HCEC 1CT (cell line): ENCODE data around the gene ASTN2.

Experiments
- DNase-seq: peaks from one replicate; pipeline ENCODE4 v3.0.0-alpha.2; 2017

Gene ASTN2

GRCh38 chr9:116641292-116642059, 773.4 kb downstream of the ASTN2 start:
- DNase-seq = no peak

GRCh38 chr9:116639251-116639741, 775.6 kb downstream of the ASTN2 start:
- peak; percentile 53 for DNase-seq

GRCh38 chr9:116635908-116636307, 778.9 kb downstream of the ASTN2 start:
- DNase-seq = no peak

GRCh38 chr9:116632990-116633838, 781.6 kb downstream of the ASTN2 start:
- peak; percentile 71 for DNase-seq

- no peak for DNase-seq
Observed at GRCh38 chr9:116629634-116630033, 785.2 kb downstream of the ASTN2 start.

DNA sequence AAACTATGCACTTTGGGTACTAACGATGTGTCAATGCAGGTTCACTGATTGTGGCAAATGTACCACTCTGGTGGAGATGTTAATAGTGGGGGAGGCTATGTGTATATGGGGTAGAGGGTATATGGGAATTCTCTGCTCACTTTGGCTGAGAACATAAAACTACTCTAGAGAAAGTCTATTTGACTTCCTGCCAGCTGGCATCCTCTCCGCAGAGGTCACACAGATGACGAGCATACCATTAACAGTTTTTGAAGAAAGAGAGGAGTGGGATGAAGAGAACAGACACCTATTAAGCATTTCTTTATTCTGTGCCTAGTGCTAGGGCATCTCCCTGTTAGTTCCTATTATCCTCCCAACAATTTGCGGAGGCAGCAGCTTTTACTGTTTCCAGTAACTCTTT, 786.1 kb downstream of the ASTN2 start:
- no peak for DNase-seq

DNA sequence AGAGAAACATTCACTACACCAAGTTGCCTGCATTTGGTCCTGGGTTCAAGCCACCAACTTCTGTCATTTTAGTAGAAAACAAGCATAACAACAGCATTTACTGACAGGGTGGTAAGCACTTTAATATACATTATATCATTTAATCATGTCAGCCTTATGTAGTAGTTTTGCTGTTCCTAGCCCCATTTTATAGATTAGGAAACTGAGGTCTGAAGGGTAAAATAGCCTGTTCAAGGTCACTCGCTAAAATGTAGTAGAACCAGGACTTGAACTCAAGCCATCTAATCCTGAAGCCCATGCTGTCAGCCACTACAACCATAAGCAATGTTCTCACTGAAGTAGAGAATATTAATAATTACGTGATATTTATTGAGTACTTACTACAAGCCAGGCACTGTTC, 787.4 kb downstream of the ASTN2 start:
- DNase-seq = no peak

GRCh38 chr9:116626762-116627161, 788.1 kb downstream of the ASTN2 start:
- DNase-seq = no peak

DNA sequence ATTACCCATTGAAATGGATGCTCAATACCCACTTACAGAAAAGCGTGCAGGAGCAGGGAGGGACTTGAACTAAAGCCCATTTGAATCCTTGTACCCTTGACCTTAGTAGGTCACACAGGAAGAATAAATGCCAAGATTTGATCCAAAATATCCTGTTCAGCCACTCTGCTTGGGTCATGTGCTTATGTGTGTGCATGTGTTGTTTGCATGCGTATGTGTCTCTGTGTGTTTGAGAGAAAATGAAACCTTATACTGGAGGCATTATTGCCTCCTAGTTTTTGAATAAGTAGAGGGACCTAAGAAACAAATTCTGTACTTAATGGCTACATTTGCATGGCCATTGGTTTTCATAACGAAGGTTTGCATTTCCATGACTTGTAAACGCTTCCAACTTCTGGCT, 791.1 kb downstream of the ASTN2 start:
- DNase-seq = no peak

DNA sequence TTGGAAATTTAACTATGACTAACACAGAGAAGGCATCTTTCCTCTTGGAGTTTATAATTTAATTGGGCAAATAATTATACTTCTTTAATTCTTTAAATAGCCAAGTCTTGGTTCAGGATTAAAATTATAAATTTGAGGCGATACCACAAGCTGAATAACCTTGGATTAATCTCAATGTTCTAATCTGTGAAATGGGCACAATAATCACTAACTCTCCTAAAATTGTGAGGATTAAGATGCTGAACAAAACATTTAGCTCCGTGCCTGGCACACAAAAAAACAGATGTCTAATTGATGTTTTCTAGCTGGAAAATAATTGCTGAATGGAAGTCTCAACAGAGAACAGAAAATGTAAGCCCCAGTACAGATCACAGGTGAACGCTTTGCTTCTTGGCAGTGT, 797.5 kb downstream of the ASTN2 start:
- no peak for DNase-seq

GRCh38 chr9:116616304-116616914, 798.4 kb downstream of the ASTN2 start:
- DNase-seq = no peak

- DNase-seq = no peak
Observed at GRCh38 chr9:116608064-116608463, 806.8 kb downstream of the ASTN2 start.

GRCh38 chr9:116605904-116606341, 808.9 kb downstream of the ASTN2 start:
- no peak for DNase-seq

GRCh38 chr9:116605060-116605459, 809.8 kb downstream of the ASTN2 start:
- DNase-seq = no peak

DNA sequence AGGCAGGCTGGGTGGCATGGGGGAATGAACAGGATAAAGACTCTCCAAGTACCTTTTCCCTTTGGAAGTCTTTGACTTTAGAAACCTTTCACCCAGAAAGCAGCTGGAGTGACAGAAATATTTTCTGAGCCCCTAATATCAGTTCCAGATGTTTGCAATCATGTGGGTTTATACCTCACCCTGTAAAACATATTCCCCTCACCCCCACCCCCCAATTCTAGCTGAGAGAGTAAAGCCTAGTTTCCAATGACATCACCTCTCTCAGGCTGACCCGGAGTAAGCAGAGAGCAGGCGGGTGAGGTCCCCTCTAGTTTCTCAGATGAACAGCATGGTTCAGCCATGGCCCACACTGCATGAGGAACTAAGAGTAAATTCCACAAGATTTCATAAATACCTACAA, 810.6 kb downstream of the ASTN2 start:
- no peak for DNase-seq

DNA sequence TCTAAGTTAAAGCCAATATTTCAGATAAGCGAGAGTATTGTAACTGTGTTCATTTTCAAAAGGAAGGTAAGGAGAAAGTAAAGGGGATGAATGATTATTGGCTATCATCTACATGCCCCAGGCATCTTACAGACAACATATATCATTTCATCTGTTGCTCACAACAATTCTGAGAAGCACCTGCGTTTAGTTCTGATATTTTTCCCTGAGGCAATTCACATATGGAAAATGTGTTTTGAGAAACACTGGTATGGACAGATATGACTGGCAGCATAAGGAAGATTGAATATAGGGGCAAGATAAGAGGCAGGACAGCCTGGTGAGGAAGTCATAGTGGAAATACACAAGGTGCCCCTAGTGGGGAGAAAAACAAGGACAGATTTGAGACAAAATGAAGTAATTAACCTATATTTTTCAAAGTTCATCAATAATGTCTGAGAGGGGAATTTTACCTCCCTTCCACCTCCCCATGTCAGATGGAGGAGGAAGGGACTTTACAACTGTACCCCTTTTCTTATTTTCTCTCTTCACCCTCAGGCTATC, 815.4 kb downstream of the ASTN2 start:
- no peak for DNase-seq

- no peak for DNase-seq
Observed at GRCh38 chr9:116596646-116597045, 818.2 kb downstream of the ASTN2 start.

DNA sequence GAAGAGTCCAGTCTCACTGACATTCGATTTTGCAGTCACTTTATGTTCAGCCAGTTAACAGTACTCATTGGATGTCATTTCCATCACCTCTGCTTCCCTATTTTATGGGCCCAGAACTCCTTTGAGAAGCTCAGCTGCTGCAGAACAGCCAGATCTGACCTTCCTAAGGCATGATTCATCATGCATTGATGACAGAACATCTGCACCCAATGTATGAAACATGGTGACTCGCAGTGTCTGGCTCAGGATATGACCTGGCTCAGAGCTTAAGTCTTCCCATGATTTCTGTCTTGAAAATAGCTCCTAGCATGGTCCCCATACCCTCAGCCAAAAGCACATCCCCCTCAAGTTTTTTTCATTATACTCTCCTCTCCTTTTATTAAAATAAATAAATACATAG, 820.3 kb downstream of the ASTN2 start:
- peak; percentile 90 for DNase-seq

GRCh38 chr9:116592970-116593369, 821.9 kb downstream of the ASTN2 start:
- peak; percentile 17 for DNase-seq

DNA sequence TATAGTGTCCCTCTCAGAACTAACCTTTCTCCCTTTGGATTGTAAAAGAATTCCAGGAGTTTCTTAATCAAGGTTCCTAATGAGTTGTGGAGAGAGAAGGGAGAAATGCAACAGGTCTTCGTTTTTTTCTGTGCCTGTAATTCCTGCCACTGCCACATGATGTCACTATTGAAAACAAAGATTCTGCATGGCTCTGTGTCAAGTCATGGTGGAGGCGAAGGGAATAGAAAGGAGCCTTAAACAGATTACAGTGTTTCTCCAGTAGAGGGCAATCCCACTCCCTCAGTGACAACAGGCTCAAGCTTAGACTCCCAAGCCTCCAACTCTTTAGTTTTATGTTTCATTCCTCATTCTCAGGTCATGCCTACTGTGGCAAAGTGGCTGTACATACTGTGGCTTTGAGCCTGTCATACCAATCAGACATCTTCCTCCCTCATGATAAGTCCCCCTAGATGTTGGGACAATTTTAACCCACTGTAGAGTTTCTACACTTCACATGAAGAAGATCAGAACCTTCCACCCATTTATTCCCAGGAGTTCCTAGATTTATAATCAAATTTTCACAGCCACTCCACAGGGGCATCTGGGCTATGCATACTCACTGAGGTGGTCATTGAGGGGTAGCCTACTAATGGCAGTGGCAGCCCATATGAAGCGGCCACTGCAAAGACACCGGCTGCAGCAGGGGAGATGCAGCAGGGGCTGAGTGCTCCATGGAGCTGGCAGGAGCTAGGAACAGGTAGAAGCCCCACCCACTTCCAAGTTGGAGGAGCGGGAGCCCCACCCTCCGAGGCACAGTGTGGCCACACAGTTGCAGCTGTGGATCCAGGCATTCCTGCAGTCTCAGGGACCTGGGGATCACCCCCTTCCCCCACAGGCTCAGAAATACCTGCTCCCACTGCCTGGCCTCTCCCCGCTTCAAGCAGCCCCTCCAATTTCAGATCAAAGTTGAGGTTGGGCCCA, 825.2 kb downstream of the ASTN2 start:
- DNase-seq = peak; percentile 79

DNA sequence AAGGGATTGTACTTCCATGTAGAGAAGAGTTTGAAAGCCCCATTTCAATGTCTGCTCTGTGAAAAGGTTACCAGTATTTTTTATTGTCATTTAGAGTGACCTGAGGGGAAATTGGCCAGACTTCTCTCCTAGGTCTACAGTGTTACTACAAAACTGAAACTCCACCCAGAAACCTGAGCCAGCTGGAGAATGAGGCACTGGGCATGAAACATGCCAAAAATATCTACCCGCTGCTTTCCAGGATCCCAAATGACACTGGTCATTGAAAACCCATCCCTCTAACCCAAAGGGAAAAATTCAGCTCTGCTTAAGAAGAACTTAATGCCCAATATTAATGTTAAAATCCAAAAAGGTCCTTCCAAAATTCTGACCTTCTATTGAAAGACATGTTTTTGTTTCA, 826.9 kb downstream of the ASTN2 start:
- DNase-seq = no peak

- DNase-seq = no peak
Observed at GRCh38 chr9:116585896-116586295, 829.0 kb downstream of the ASTN2 start.
